ENCODE measurements around the gene ACSS2. TPM values are rescaled to one million over a fixed set of nuclear protein-coding genes. Genes with fewer than 3 reads are reported as not detected.
"Not testable (repeated sequence)": the region's sequence is repeated elsewhere in the genome, so short reads cannot be mapped to it uniquely, and the experiment has no call there.

The ACSS2 gene
- total RNA-seq, 1 donor from 2014 or later = 156 TPM

DNA sequence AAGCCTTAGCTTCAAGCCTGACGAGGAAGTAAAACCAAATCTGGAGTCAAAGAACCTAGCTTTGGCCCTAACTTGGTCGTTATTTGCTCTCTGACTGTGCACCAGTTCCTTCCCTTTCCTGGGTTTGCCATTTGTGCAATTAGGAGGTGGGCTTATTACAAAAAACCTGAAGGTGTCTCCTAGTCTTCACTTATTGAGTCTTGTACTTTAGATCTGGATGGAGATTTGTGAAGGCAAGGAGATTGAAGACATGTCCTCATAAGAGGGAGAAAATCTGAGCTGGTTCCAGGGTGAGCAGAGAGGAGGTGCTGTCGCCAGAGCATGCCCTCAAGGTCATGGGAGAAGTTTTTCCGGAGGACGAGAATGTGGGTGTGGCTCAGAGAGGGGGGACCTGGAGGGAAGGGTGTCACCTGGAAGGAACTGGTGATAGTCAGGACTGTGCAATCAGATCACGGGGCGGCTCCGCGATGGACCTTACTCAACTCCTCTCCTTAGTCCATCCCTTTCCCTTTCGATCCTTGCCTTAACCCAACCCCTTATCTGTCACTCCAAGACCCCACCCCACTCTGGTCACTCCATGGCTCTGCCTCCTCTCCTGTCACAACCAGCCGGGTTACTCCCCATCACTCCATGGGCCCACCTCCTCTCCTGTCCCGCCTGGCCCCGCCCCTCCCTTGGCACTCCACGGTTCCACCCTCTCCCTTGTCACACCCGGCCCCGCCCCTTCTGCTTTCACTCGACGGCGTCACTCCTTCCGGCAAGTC lies 588 bp upstream of the ACSS2 start:
- intact Hi-C loops (cut with DNase I) = loop anchor here (1.0 to 5.0 kb wide), 4 partner anchors 31 to 217 kb away; no protein-coding TSS in a partner anchor
- no peaks in the 10 kb centered on the region for H3K36me3 ChIP-seq
- peak; percentile 98 to 100 for DNase-seq (ENCODE audit: low spot score in 2 of 2)
- TF ChIP-seq, protein P1, sequence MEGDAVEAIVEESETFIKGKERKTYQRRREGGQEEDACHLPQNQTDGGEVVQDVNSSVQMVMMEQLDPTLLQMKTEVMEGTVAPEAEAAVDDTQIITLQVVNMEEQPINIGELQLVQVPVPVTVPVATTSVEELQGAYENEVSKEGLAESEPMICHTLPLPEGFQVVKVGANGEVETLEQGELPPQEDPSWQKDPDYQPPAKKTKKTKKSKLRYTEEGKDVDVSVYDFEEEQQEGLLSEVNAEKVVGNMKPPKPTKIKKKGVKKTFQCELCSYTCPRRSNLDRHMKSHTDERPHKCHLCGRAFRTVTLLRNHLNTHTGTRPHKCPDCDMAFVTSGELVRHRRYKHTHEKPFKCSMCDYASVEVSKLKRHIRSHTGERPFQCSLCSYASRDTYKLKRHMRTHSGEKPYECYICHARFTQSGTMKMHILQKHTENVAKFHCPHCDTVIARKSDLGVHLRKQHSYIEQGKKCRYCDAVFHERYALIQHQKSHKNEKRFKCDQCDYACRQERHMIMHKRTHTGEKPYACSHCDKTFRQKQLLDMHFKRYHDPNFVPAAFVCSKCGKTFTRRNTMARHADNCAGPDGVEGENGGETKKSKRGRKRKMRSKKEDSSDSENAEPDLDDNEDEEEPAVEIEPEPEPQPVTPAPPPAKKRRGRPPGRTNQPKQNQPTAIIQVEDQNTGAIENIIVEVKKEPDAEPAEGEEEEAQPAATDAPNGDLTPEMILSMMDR (IDR thresholded peaks at IDR 0.05) = peak in 1 of 3 experiments; percentile 33
- H3K27me3 ChIP-seq = no peaks in the 10 kb centered on the region
- H3K27ac ChIP-seq = peak overlapping the region; percentile 70 to 79
- peak overlapping the region; percentile 97 to 99 for H3K4me3 ChIP-seq
- H3K9me3 ChIP-seq = no peaks in the 10 kb centered on the region
- H3K4me1 ChIP-seq = peaks cover 0 to 22% of the 10 kb centered on the region in 2 donors

DNA sequence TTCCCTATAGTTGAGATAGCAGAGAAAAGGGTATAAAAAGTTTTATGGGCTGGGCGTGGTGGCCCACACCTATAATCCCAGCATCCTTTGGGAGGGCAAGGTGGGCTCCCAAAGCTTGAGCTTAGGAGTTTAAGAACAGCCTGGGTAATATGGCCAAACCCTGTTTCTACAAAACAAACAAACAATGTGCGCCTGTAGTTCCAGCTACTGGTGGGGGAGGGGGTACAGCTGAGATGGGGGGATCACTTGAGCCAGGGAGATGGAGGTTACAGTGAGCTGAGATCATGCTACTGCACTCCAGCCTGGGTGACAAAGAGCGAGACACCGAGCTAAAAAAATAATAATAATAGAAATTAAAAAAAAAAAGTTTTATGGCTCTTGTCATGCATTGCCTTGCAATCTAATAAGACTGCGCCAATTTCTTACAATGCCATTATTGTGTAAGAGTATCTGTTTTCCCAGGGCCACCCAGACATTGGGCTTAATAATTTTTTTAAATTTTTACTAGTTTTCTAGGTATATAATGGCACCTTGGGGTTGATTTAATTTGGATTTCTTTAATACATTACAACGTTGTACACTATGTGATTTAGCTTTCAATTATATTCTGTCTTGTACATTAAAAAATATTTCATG lies 3.9 kb downstream of the ACSS2 start:
- Histone ChIP-seq H3K27ac (no peak overlapping the region), H3K9me3 (no peaks in the 10 kb centered on the region), H3K4me1 (peaks cover 0 to 9% of the 10 kb centered on the region in 2 donors), H3K4me3 (no peak overlapping the region), H3K36me3 (peaks cover 14 to 28% of the 10 kb centered on the region in 2 donors), H3K27me3 (no peaks in the 10 kb centered on the region)
- intact Hi-C loops (cut with DNase I) = no loop called here
- no peak for DNase-seq (ENCODE audit: low spot score in 2 of 2)
- TF ChIP-seq, protein P1 (IDR thresholded peaks at IDR 0.05) = no peak

DNA sequence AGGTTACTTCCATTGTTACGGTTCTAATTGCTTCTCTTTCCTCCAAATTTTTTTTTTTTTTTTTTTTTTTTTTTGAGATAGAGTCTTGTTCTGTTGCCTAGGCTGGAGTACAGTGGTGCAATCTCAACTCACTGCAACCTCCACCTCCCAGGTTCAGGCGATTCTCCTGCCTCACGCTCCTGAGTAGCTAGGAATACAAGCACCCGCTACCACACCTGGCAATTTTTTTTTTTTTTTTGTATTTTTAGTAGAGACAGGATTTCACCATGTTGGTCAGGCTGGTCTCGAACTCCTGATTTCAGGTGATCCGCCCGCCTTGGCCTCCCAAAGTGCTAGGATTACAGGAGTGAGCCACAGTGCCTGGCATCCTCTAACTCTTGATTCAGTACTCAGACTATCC lies 4.6 kb downstream of the ACSS2 start:
- H3K36me3 ChIP-seq = peaks cover 14 to 28% of the 10 kb centered on the region in 2 donors
- H3K4me1 ChIP-seq; intact Hi-C loops (cut with DNase I); H3K4me3 ChIP-seq; H3K27ac ChIP-seq; H3K9me3 ChIP-seq; DNase-seq (ENCODE audit: low spot score in 2 of 2); H3K27me3 ChIP-seq: not testable (repeated sequence)

DNA sequence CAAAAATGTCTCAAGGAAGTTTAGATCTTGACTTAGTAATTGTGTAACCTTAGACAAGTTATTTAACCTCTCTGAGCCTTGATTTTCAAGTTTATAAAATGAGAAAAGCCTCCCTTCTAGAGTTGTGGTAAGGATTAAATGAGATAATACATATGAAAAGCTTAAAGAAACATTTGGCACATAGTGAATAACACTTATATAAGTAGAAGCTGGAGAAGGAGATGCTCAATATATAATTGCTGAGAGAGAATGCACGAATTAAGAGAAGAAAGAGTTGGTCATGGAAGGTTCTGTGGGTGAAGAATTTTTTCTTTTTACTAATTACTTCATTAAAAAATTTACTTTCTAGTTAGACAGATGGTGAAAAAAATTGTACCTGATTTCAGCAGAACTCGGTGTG lies 5.3 kb downstream of the ACSS2 start:
- H3K9me3 ChIP-seq = no peaks in the 10 kb centered on the region
- DNase-seq (ENCODE audit: low spot score in 2 of 2) = no peak
- H3K4me1 ChIP-seq = peaks cover 0 to 14% of the 10 kb centered on the region in 2 donors
- TF ChIP-seq, protein P1 (IDR thresholded peaks at IDR 0.05) = no peak
- intact Hi-C loops (cut with DNase I) = loop anchor here (2.0 kb wide), 1 partner anchor 29 kb away; no protein-coding TSS in a partner anchor
- no peaks in the 10 kb centered on the region for H3K27me3 ChIP-seq
- H3K27ac ChIP-seq = no peak overlapping the region
- peaks cover 14 to 28% of the 10 kb centered on the region in 2 donors for H3K36me3 ChIP-seq
- no peak overlapping the region for H3K4me3 ChIP-seq

DNA sequence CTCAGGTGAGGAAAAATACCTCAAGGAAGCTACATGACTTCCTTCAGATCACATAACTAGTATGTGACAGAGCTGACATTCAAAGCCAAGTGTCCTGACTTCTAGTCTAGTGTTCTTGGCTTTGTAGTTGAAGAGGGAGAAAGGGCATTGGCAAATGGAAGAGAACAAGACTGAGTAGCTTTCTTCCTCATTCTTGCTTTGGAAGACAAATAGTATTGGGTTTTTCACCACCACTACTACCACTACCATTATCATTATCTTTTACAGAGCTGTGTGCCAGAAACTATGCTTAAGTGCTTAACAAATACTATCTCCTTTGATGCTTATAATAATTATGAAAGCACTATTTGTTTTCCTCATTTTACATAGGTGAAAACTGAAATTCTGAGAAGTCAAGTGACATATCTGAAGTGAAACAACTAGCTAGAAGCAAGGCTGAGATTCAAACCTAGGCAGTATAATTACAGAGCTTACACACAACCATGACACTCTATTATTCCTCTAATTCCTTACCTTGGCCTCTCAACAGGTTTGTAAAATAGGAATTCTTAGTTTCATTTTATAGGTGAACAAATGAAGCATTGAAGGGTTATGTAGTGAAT lies 6.8 kb downstream of the ACSS2 start:
- intact Hi-C loops (cut with DNase I) = loop anchor here (2.0 kb wide), 1 partner anchor 28 kb away; no protein-coding TSS in a partner anchor
- no peaks in the 10 kb centered on the region for H3K9me3 ChIP-seq

More for the DNA sequence above, 6.8 kb downstream of the ACSS2 start:
- H3K27me3 ChIP-seq = no peaks in the 10 kb centered on the region
- peaks cover 14 to 28% of the 10 kb centered on the region in 2 donors for H3K36me3 ChIP-seq
- TF ChIP-seq, protein P1 (IDR thresholded peaks at IDR 0.05) = no peak
- no peak overlapping the region for H3K4me3 ChIP-seq
- H3K4me1 ChIP-seq = peaks cover 3 to 22% of the 10 kb centered on the region in 2 donors
- DNase-seq (ENCODE audit: low spot score in 2 of 2) = no peak
- H3K27ac ChIP-seq = peak overlapping the region; percentile 8 to 35
